Activated B cell treated with CpG ODN at 0.5 μM for 24 hours (primary cell): ENCODE data around the gene HTR2A. TPM values are rescaled to one million over a fixed set of nuclear protein-coding genes. Genes with fewer than 3 reads are reported as not detected.

Experiments used
- ATAC-seq: fragments of 200-7000 bp; cut with Tn5 transposase; one replicate; pipeline ENCODE4 v1.10.0; 2021; ENCODE audit warnings: low read depth, mild to moderate bottlenecking, moderate library complexity
- CTCF ChIA-PET: fragments of 350-600 bp; sonication (Branson Sonifier 250); formaldehyde crosslinking; loops from one replicate; lab custom pipeline; 2021; ENCODE audit warnings: antibody characterized with exemption; lab: Charles Lee
- POLR2A ChIA-PET: fragments of 350-600 bp; sonication (Branson Sonifier 250); formaldehyde crosslinking; loops from one replicate; lab custom pipeline; 2021; ENCODE audit warnings: antibody characterized with exemption; lab: Charles Lee
- DNase-seq: peaks from one replicate; pipeline ENCODE4 v3.0.0; 2022
- H3K27ac Mint-ChIP-seq: one replicate; pipeline ENCODE4 v1.8.0; 2020; ENCODE audit warnings: mixed read lengths
- H3K27me3 Mint-ChIP-seq: one replicate; pipeline ENCODE4 v1.8.0; 2021; ENCODE audit warnings: mixed read lengths
- H3K36me3 Mint-ChIP-seq: one replicate; pipeline ENCODE4 v1.8.0; 2021; ENCODE audit warnings: low read depth, mixed read lengths
- H3K4me1 Mint-ChIP-seq: one replicate; pipeline ENCODE4 v1.8.0; 2021; ENCODE audit warnings: mixed read lengths
- H3K4me3 Mint-ChIP-seq: one replicate; pipeline ENCODE4 v1.8.0; 2020; ENCODE audit warnings: mild to moderate bottlenecking, mixed read lengths
- H3K9me3 Mint-ChIP-seq: one replicate; pipeline ENCODE4 v1.8.0; 2020; ENCODE audit warnings: mixed read lengths
- intact Hi-C: fragments of 100-400 bp; cut with micrococcal nuclease; formaldehyde crosslinking; loops from one replicate; pipeline ENCODE4 v1.15.1; 2024
- total RNA-seq: library from RNA; stranded (reverse); gene quantifications from 2 replicates; pipeline ENCODE4 v1.2.3, GENCODE V29; 2022
- TF ChIP-seq, protein P1 (sequence below): fragments of 200-600 bp; IDR thresholded peaks from one replicate; pipeline ENCODE4 v1.8.0; 2022; ENCODE audit warnings: antibody characterized with exemption, mild to moderate bottlenecking

The HTR2A gene
- total RNA-seq, 1 donor from 2014 or later, result not detected

DNA sequence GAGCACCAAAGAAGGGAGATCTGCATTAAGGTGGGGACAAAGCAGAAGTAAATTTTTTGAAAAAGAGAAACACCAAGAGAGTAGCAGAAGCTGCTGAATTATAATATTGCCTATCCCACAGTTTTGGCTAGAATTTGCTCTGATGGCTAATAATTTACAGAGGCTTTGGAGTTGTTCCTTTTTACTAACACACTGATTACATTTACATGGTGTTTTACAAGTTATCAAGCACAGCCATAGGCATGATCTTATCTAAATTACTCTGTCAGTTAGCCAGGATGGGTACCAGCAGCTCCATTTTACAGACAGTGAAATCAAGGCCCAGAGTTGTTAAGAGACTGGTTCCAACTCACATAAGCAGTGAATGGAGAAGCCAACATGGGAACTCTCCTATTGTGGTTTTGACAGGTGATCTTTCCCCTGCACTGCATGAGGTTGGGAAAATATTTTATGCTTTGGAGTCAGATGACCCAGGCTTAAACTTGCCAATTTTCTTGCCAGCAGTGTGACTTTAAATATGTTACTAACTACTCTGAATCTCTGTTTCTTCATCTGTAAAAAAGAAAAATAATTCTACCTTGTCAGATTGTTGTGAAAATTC lies 66.3 kb downstream of the HTR2A start:
- Mint-ChIP-seq H3K27me3 (peaks cover 3% of the 10 kb centered on the region), H3K4me1 (no peaks in the 10 kb centered on the region), H3K36me3 (no peaks in the 10 kb centered on the region), H3K9me3 (no peaks in the 10 kb centered on the region), H3K4me3 (no peak overlapping the region), H3K27ac (no peak overlapping the region)
- DNase-seq, result no peak
- ChIA-PET POLR2A (no interaction called here), CTCF (interaction anchor here (0.9 to 1.4 kb wide), 3 partner anchors 940 to 946 kb away, joined by 3 to 5 read pairs (median 4); no protein-coding TSS in a partner anchor)
- TF ChIP-seq, protein P1, sequence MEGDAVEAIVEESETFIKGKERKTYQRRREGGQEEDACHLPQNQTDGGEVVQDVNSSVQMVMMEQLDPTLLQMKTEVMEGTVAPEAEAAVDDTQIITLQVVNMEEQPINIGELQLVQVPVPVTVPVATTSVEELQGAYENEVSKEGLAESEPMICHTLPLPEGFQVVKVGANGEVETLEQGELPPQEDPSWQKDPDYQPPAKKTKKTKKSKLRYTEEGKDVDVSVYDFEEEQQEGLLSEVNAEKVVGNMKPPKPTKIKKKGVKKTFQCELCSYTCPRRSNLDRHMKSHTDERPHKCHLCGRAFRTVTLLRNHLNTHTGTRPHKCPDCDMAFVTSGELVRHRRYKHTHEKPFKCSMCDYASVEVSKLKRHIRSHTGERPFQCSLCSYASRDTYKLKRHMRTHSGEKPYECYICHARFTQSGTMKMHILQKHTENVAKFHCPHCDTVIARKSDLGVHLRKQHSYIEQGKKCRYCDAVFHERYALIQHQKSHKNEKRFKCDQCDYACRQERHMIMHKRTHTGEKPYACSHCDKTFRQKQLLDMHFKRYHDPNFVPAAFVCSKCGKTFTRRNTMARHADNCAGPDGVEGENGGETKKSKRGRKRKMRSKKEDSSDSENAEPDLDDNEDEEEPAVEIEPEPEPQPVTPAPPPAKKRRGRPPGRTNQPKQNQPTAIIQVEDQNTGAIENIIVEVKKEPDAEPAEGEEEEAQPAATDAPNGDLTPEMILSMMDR, result no peak
- intact Hi-C loops, result loop anchor here (1.0 kb wide), 1 partner anchor 944 kb away; no protein-coding TSS in a partner anchor
- ATAC-seq, result no peak

- no peaks in the 10 kb centered on the region for H3K9me3 Mint-ChIP-seq
- peaks cover 9% of the 10 kb centered on the region for H3K27me3 Mint-ChIP-seq
- DNase-seq, result no peak
- no peaks in the 10 kb centered on the region for H3K4me1 Mint-ChIP-seq
- no peaks in the 10 kb centered on the region for H3K36me3 Mint-ChIP-seq
- no peak overlapping the region for H3K4me3 Mint-ChIP-seq
- ChIA-PET CTCF (no interaction called here), POLR2A (no interaction called here)
- TF ChIP-seq, protein P1, result no peak
- intact Hi-C loops, result no loop called here
- H3K27ac Mint-ChIP-seq, result no peak overlapping the region
- ATAC-seq, result no peak
Observed at GRCh38 chr13:46822551-46822950, 74.3 kb downstream of the HTR2A start.

GRCh38 chr13:46817838-46818476 lies 78.9 kb downstream of the HTR2A start:
- H3K4me3 Mint-ChIP-seq, result no peak overlapping the region
- peaks cover 15% of the 10 kb centered on the region for H3K27me3 Mint-ChIP-seq
- H3K36me3 Mint-ChIP-seq, result no peaks in the 10 kb centered on the region
- H3K4me1 Mint-ChIP-seq, result no peaks in the 10 kb centered on the region
- DNase-seq, result no peak
- H3K9me3 Mint-ChIP-seq, result peaks cover 1% of the 10 kb centered on the region
- H3K27ac Mint-ChIP-seq, result no peak overlapping the region
- TF ChIP-seq, protein P1, result no peak
- ChIA-PET CTCF (no interaction called here), POLR2A (no interaction called here)
- ATAC-seq, result no peak
- intact Hi-C loops, result no loop called here

GRCh38 chr13:46817095-46817494 lies 79.8 kb downstream of the HTR2A start:
- H3K27me3 Mint-ChIP-seq, result peaks cover 17% of the 10 kb centered on the region
- peaks cover 4% of the 10 kb centered on the region for H3K36me3 Mint-ChIP-seq
- H3K9me3 Mint-ChIP-seq, result peaks cover 9% of the 10 kb centered on the region
- ChIA-PET CTCF (no interaction called here), POLR2A (no interaction called here)
- H3K4me1 Mint-ChIP-seq, result no peaks in the 10 kb centered on the region
- H3K27ac Mint-ChIP-seq, result no peak overlapping the region
- intact Hi-C loops, result no loop called here
- TF ChIP-seq, protein P1, result no peak
- DNase-seq, result no peak
- ATAC-seq, result no peak
- H3K4me3 Mint-ChIP-seq, result no peak overlapping the region

DNA sequence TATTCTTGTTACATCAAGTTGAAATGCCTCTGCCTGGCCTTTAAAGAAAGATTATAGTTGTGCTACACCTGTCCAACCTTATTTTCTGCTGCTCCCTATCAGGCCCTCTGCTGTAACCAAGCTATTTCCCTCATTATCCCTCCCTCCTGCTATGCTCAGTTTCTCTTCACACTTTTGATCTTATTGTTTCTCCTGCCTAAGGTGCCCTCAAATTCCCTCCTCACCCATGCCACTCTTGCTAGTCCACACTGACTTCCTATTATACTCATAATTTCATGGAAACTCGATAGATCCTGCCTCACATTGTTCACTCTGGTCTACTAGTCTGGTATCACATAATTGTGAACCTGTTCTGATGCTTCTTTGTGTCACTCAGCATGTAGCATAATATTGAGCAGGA lies 80.5 kb downstream of the HTR2A start:
- intact Hi-C loops, result no loop called here
- Mint-ChIP-seq H3K9me3 (peaks cover 15% of the 10 kb centered on the region), H3K4me1 (no peaks in the 10 kb centered on the region), H3K27ac (no peak overlapping the region), H3K27me3 (peaks cover 17% of the 10 kb centered on the region), H3K36me3 (peaks cover 5% of the 10 kb centered on the region), H3K4me3 (no peak overlapping the region)
- TF ChIP-seq, protein P1, result no peak
- POLR2A ChIA-PET, result no interaction called here
- ATAC-seq (no peak), DNase-seq (no peak)
- CTCF ChIA-PET, result no interaction called here
